GM12878 (cell line): ENCODE measurements around the gene SLC39A6. TPM values are rescaled to one million over a fixed set of nuclear protein-coding genes. Genes with fewer than 3 reads are reported as not detected.
"Not testable (repeated sequence)": the region's sequence is repeated elsewhere in the genome, so short reads cannot be mapped to it uniquely, and the experiment has no call there.

Experiments
- ATAC-seq: fragments of 200-7000 bp; cut with Tn5 transposase; 3 replicates; pipeline ENCODE4 v1.9.1; 2020; ENCODE audit warnings: mild to moderate bottlenecking, moderate library complexity
- BruUV-seq: library from RNA; stranded (reverse); fragments of 400-500 nt; replicated peaks from 2 replicates; lab custom pipeline; 2021; lab: Mats Ljungman, UMichigan
- CTCF ChIA-PET: fragments of 300-600 bp; sonication (Branson Sonifier 250); formaldehyde crosslinking; extraction: SDS; loops from one replicate; lab custom pipeline; 2021; ENCODE audit warnings: inconsistent platforms; lab: Yijun Ruan, JAX
- POLR2A ChIA-PET: fragments of 350-600 bp; formaldehyde crosslinking; extraction: SDS; loops from one replicate; lab custom pipeline; 2021; ENCODE audit warnings: inconsistent platforms; lab: Charles Lee
- RAD21 ChIA-PET: fragments of 300-600 bp; sonication (Branson Sonifier 250); formaldehyde crosslinking; loops from one replicate; lab custom pipeline; 2023; ENCODE audit warnings: antibody characterized with exemption; ENCODE audit not compliant: unreplicated experiment; lab: Charles Lee
- SMC1A ChIA-PET: fragments of 300-600 bp; sonication (Branson Sonifier 250); formaldehyde crosslinking; loops from one replicate; lab custom pipeline; 2023; ENCODE audit not compliant: unreplicated experiment, uncharacterized antibody; lab: Charles Lee
- DNase-seq: peaks from one replicate; pipeline ENCODE4 v3.0.0-alpha.2; 2011; ENCODE audit warnings: low read depth, low spot score
- FAIRE-seq: peaks from 3 replicates; lab custom pipeline; 2011; peaks lifted over from hg19 to GRCh38; lab: Jason Lieb, UNC
- H2AFZ ChIP-seq: 2 replicates; pipeline ENCODE4 v1.6.0; 2011; ENCODE audit warnings: low read depth, low read length, control low read depth; ENCODE audit not compliant: control insufficient read depth
- H3K27ac ChIP-seq: 2 replicates; pipeline ENCODE4 v1.5.1; 2011; ENCODE audit warnings: control low read depth; ENCODE audit not compliant: control insufficient read depth, insufficient read depth
- H3K27me3 ChIP-seq, 2 experiments: replicated peaks in 1 of 2; 2 replicates each; pipeline versions ENCODE4 v1.6.0 to v1.6.1; 2011; ENCODE audit warnings: low read length in 1 of 2; ENCODE audit not compliant: control insufficient read depth in 2 of 2, insufficient read depth in 2 of 2
- H3K36me3 ChIP-seq, 2 experiments: 2 replicates each; pipeline ENCODE4 v1.5.1; 2011; ENCODE audit warnings: low read length in 1 of 2; ENCODE audit not compliant: control insufficient read depth in 2 of 2, insufficient read depth in 2 of 2
- H3K4me1 ChIP-seq: 2 replicates; pipeline ENCODE4 v1.6.1; 2011; ENCODE audit warnings: mild to moderate bottlenecking, low read length, moderate library complexity, mixed read lengths; ENCODE audit not compliant: control insufficient read depth, insufficient read depth
- H3K4me2 ChIP-seq: 2 replicates; pipeline ENCODE4 v1.6.0; 2011; ENCODE audit warnings: control low read depth; ENCODE audit not compliant: control insufficient read depth, insufficient read depth
- H3K4me3 ChIP-seq: fragments of 200-600 bp; sonication (generic); 2 replicates; pipeline ENCODE4 v1.5.1; 2016
- H3K79me2 ChIP-seq: 2 replicates; pipeline ENCODE4 v1.6.0; 2011; ENCODE audit warnings: low read length; ENCODE audit not compliant: control insufficient read depth, insufficient read depth
- H3K9ac ChIP-seq: 2 replicates; pipeline ENCODE4 v1.8.0; 2011; ENCODE audit warnings: low read length, control low read depth, mixed read lengths; ENCODE audit not compliant: control insufficient read depth, insufficient read depth
- H3K9me3 ChIP-seq: replicated peaks from 3 replicates; pipeline ENCODE4 v1.5.1; 2011; ENCODE audit warnings: mild to moderate bottlenecking, low read length; ENCODE audit not compliant: control insufficient read depth, insufficient read depth
- H4K20me1 ChIP-seq: 2 replicates; pipeline ENCODE4 v1.6.0; 2011; ENCODE audit not compliant: control insufficient read depth, insufficient read depth
- BMI1 ChIP-seq: fragments of 450-650 bp; IDR thresholded peaks from 2 replicates; pipeline ENCODE4 v1.6.1; 2016; ENCODE audit warnings: mild to moderate bottlenecking, moderate library complexity, borderline replicate concordance
- FOXK2 ChIP-seq: fragments of 450-650 bp; IDR thresholded peaks from 2 replicates; pipeline ENCODE4 v1.6.1; 2017; ENCODE audit warnings: mild to moderate bottlenecking, moderate library complexity
- JUND ChIP-seq: IDR thresholded peaks from 2 replicates; pipeline ENCODE4 v1.6.1; 2012; ENCODE audit warnings: low read depth, mild to moderate bottlenecking, low read length, improper control_type of control experiment, moderate library complexity
- MEF2A ChIP-seq: IDR thresholded peaks from 2 replicates; pipeline ENCODE4 v1.6.1; 2011; ENCODE audit warnings: low read depth, mild to moderate bottlenecking, low read length, moderate library complexity; ENCODE audit not compliant: insufficient read depth
- WGBS: methylation state at CpG from one replicate; pipeline ENCODE4 v1.1.6; 2016; ENCODE audit warnings: low lambda C conversion rate; ENCODE audit not compliant: insufficient replicate concordance, insufficient coverage; ENCODE audit errors: missing lambda C conversion rate; 5-methylcytosine and 5-hydroxymethylcytosine counted together
- in situ Hi-C: fragments of 300-500 bp; cut with MboI; formaldehyde crosslinking; loops from 9 replicates; pipeline ENCODE4 v1.14.3; 2018; ENCODE audit warnings: mixed read lengths
- intact Hi-C: fragments of 100-400 bp; cut with micrococcal nuclease; formaldehyde crosslinking; loops from one replicate; pipeline ENCODE4 v1.14.2; 2022; ENCODE audit not compliant: unreplicated experiment
- polyA plus RNA-seq, 11 experiments: library from polyadenylated mRNA; depleted of rRNA in 4 of 11; unstranded in 6 of 11; stranded (reverse) in 5 of 11; fragments of >200 nt; fragmentation: Nextera tagmentation in 4 of 11; fragmentation: Illumina TruSeq in 1 of 11; extraction: Ambion mirVana in 4 of 11; extraction: Trizol in 1 of 11; gene quantifications; 1 replicate in 1 of 11; 2 replicates in 10 of 11; pipeline versions ENCODE4 v1.2.1 to v1.2.3, GENCODE V29; 2011 to 2016; ENCODE audit warnings: inconsistent platforms in 2 of 11, missing spikeins in 2 of 11, low read depth in 1 of 11
- total RNA-seq, 4 experiments: library from RNA; depleted of rRNA in 3 of 4; stranded (reverse); fragments of >200 nt in 3 of 4; fragmentation: Illumina TruSeq in 1 of 4; extraction: Trizol in 1 of 4; gene quantifications; 2 replicates each; pipeline versions ENCODE4 v1.2.1 to v1.2.3, GENCODE V29; 2013 to 2021

SLC39A6 gene
- total and polyA plus RNA-seq, 10 of the 15 experiments (the other 5 are each of a cell fraction or from before 2014, with no cell fraction given): 12.4 to 65.9 (median 41.3) TPM

GRCh38 chr18:36073676-36074075 is 55.5 kb downstream of the SLC39A6 start:
- 29% methylated on average over 1 of the region's 1 CpG for WGBS
- H3K9me3 ChIP-seq: no peaks in the 10 kb centered on the region
- no peak overlapping the region for H2AFZ ChIP-seq
- no peak overlapping the region for H3K9ac ChIP-seq
- H3K36me3 ChIP-seq: no peaks in the 10 kb centered on the region
- in situ Hi-C loops: no loop called here
- TF ChIP-seq BMI1 (no peak), JUND (no peak), FOXK2 (no peak), MEF2A (no peak)
- no peaks in the 10 kb centered on the region for H4K20me1 ChIP-seq
- no peak overlapping the region for H3K4me3 ChIP-seq
- ATAC-seq (no peak), DNase-seq (no peak), FAIRE-seq (no peak)
- ChIA-PET RAD21 (interaction anchor here (1.1 to 1.6 kb wide), 2 partner anchors 22 to 57 kb away, joined by 3 to 6 read pairs; no protein-coding TSS in a partner anchor), POLR2A (no interaction called here), CTCF (interaction anchor here (1.1 to 1.4 kb wide), 4 partner anchors 9 to 57 kb away, joined by 3 to 6 read pairs (median 4); no protein-coding TSS in a partner anchor), SMC1A (interaction anchor here (0.6 to 1.2 kb wide), 4 partner anchors 22 to 278 kb away, joined by 3 read pairs; no protein-coding TSS in a partner anchor)
- no peak overlapping the region for H3K4me2 ChIP-seq
- no TSS peak for BruUV-seq
- H3K79me2 ChIP-seq: no peaks in the 10 kb centered on the region
- H3K27me3 ChIP-seq: no peaks in the 10 kb centered on the region
- no peaks in the 10 kb centered on the region for H3K4me1 ChIP-seq
- H3K27ac ChIP-seq: no peak overlapping the region
- intact Hi-C loops: no loop called here

- ChIA-PET CTCF (interaction anchor here (1.3 kb wide), 1 partner anchor 56 kb away, joined by 4 read pairs; no protein-coding TSS in a partner anchor), POLR2A (interaction anchor here (0.7 kb wide), 1 partner anchor 593 kb away, joined by 5 read pairs; no protein-coding TSS in a partner anchor)
- SMC1A ChIA-PET: not testable (repeated sequence)
Observed at GRCh38 chr18:36072406-36072805, 56.7 kb downstream of the SLC39A6 start.

More at GRCh38 chr18:36072406-36072805, 56.7 kb downstream of the SLC39A6 start:
- H3K36me3 ChIP-seq, H4K20me1 ChIP-seq, H3K27ac ChIP-seq, ATAC-seq, RAD21 ChIA-PET, H3K9ac ChIP-seq, H3K79me2 ChIP-seq, BruUV-seq, H3K4me3 ChIP-seq, intact Hi-C loops, H3K4me1 ChIP-seq, FAIRE-seq, H3K4me2 ChIP-seq, H2AFZ ChIP-seq, H3K27me3 ChIP-seq, in situ Hi-C loops, H3K9me3 ChIP-seq, DNase-seq: not testable (repeated sequence)
- WGBS: 90% methylated on average over 8 of the region's 8 CpGs
